OCI-LY7 (cell line): Measurements from ENCODE around the gene GJB4. TPM values are rescaled to one million over a fixed set of nuclear protein-coding genes. Genes with fewer than 3 reads are reported as not detected.

Experiments used
- BruUV-seq: library from RNA; stranded (reverse); fragments of 400-500 nt; replicated peaks from 2 replicates; lab custom pipeline; 2021; lab: Mats Ljungman, UMichigan
- CTCF ChIA-PET: fragments of 300-600 bp; sonication (Branson Sonifier 250); formaldehyde crosslinking; loops from one replicate; lab custom pipeline; 2022; ENCODE audit warnings: antibody characterized with exemption; ENCODE audit not compliant: unreplicated experiment; lab: Charles Lee
- POLR2A ChIA-PET: fragments of 300-600 bp; sonication (Branson Sonifier 250); formaldehyde crosslinking; loops from one replicate; lab custom pipeline; 2022; ENCODE audit warnings: antibody characterized with exemption; lab: Charles Lee
- DNase-seq: peaks from one replicate; pipeline ENCODE4 v3.0.0-alpha.2; 2015; ENCODE audit warnings: low spot score
- H2AFZ ChIP-seq: fragments of 200-600 bp; sonication (generic), shearing (Covaris generic); 2 replicates; pipeline ENCODE4 v1.6.1; 2014; ENCODE audit warnings: mild to moderate bottlenecking, antibody characterized with exemption, low read length, moderate library complexity
- H3K27ac ChIP-seq: fragments of 200-600 bp; sonication (generic); 2 replicates; pipeline ENCODE4 v1.5.1; 2014; ENCODE audit warnings: mixed run types, low read depth, mild to moderate bottlenecking, moderate library complexity, low read length, inconsistent platforms; ENCODE audit not compliant: poor library complexity, severe bottlenecking
- H3K36me3 ChIP-seq: fragments of 200-600 bp; sonication (generic); 2 replicates; pipeline ENCODE4 v1.6.1; 2014; ENCODE audit warnings: mild to moderate bottlenecking, antibody characterized with exemption, low read length, moderate library complexity, mixed read lengths; ENCODE audit not compliant: insufficient read depth
- H3K4me1 ChIP-seq: fragments of 200-600 bp; sonication (generic); 2 replicates; pipeline ENCODE4 v1.5.1; 2014; ENCODE audit warnings: mild to moderate bottlenecking, low read length; ENCODE audit not compliant: insufficient read depth, poor library complexity, severe bottlenecking
- H3K4me2 ChIP-seq: fragments of 200-600 bp; sonication (generic); 2 replicates; pipeline ENCODE4 v1.6.1; 2014; ENCODE audit warnings: mild to moderate bottlenecking, low read length
- H3K4me3 ChIP-seq: fragments of 200-600 bp; sonication (generic); 2 replicates; pipeline ENCODE4 v1.5.1; 2014; ENCODE audit warnings: mild to moderate bottlenecking, low read depth, low read length; ENCODE audit not compliant: poor library complexity, severe bottlenecking
- H3K79me2 ChIP-seq: fragments of 200-600 bp; sonication (generic); 2 replicates; pipeline ENCODE4 v1.6.1; 2016; ENCODE audit warnings: low read depth, mild to moderate bottlenecking, low read length, moderate library complexity, mixed read lengths; ENCODE audit not compliant: insufficient read depth
- H3K9me2 ChIP-seq: fragments of 200-600 bp; sonication (generic); 2 replicates; pipeline ENCODE4 v1.6.1; 2016; ENCODE audit warnings: mild to moderate bottlenecking, low read length, mixed read lengths; ENCODE audit not compliant: insufficient read depth
- H3K9me3 ChIP-seq: fragments of 200-600 bp; sonication (generic); 2 replicates; pipeline ENCODE4 v1.6.1; 2014; ENCODE audit warnings: mild to moderate bottlenecking, mixed run types, low read length, mixed read lengths
- H4K20me1 ChIP-seq: fragments of 200-600 bp; sonication (generic); 2 replicates; pipeline ENCODE4 v1.6.1; 2014; ENCODE audit warnings: mild to moderate bottlenecking, antibody characterized with exemption, low read length, moderate library complexity, mixed read lengths; ENCODE audit not compliant: insufficient read depth
- EZH2phosphoT487 ChIP-seq: fragments of 200-600 bp; sonication (generic); IDR thresholded peaks from 2 replicates; pipeline ENCODE4 v1.6.1; 2018; ENCODE audit warnings: low read depth, borderline replicate concordance, mild to moderate bottlenecking, mixed run types, antibody characterized with exemption, low read length, moderate library complexity, mixed read lengths
- intact Hi-C: fragments of 100-400 bp; cut with micrococcal nuclease; formaldehyde crosslinking; loops from one replicate; pipeline ENCODE4 v1.10.0; 2022; ENCODE audit not compliant: unreplicated experiment
- total RNA-seq, 2 experiments: library from RNA; depleted of rRNA in 1 of 2; stranded (reverse); fragments of >200 nt in 1 of 2; shearing (Covaris generic) in 1 of 2; gene quantifications; 2 replicates each; pipeline ENCODE4 v1.2.3, GENCODE V29; 2014 to 2022
- TF ChIP-seq, protein P1 (sequence below): fragments of 200-600 bp; sonication (generic); conservative IDR thresholded peaks from 2 replicates; pipeline ENCODE4 v1.5.1; 2014; ENCODE audit warnings: mild to moderate bottlenecking, antibody characterized with exemption, low read length, moderate library complexity, mixed read lengths

The GJB4 gene
- total RNA-seq, 2 experiments from 2014 or later = not detected

DNA sequence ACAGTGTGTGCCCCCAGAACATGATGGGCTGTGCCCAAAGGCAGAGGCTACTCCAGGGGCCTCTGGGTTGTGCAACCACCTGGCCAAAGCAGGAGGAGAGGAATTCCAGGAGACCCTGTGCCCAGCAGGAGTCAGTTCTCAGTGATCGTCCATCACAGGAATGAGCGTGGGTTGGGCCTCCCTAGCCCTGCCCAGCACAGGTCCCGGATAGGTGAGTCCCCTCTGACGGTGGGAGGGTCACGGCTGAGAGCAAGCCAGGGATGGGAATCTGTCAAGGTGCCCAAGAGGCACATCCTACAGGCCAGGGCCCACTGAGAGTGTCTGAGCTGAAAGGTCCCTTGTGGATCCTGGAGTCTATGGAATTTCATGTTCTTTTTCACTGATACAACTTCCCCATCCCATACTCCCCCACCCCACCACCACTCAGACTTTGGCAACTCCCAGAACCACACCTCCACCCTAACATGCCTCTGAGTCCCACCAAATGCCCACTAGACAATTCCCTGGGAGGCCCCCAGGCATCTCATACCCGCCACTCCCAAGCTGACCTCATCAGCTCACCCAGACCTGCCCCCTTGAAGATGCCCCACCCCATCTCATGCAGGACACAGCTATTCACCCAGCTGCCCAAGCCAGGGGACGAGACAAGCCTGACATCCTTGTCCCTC, 3.1 kb downstream of the GJB4 start:
- Histone ChIP-seq H2AFZ (no peak overlapping the region), H3K4me1 (no peaks in the 10 kb centered on the region), H3K9me3 (no peaks in the 10 kb centered on the region), H3K36me3 (no peaks in the 10 kb centered on the region), H3K27ac (no peak overlapping the region), H3K4me2 (no peak overlapping the region), H3K4me3 (no peak overlapping the region), H4K20me1 (no peaks in the 10 kb centered on the region), H3K79me2 (no peaks in the 10 kb centered on the region), H3K9me2 (no peaks in the 10 kb centered on the region)
- intact Hi-C loops = no loop called here
- TF ChIP-seq, protein P1, sequence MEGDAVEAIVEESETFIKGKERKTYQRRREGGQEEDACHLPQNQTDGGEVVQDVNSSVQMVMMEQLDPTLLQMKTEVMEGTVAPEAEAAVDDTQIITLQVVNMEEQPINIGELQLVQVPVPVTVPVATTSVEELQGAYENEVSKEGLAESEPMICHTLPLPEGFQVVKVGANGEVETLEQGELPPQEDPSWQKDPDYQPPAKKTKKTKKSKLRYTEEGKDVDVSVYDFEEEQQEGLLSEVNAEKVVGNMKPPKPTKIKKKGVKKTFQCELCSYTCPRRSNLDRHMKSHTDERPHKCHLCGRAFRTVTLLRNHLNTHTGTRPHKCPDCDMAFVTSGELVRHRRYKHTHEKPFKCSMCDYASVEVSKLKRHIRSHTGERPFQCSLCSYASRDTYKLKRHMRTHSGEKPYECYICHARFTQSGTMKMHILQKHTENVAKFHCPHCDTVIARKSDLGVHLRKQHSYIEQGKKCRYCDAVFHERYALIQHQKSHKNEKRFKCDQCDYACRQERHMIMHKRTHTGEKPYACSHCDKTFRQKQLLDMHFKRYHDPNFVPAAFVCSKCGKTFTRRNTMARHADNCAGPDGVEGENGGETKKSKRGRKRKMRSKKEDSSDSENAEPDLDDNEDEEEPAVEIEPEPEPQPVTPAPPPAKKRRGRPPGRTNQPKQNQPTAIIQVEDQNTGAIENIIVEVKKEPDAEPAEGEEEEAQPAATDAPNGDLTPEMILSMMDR = no peak
- no peak for TF ChIP-seq EZH2phosphoT487
- CTCF ChIA-PET = no interaction called here
- no TSS peak for BruUV-seq
- no peak for DNase-seq
- POLR2A ChIA-PET = no interaction called here

DNA sequence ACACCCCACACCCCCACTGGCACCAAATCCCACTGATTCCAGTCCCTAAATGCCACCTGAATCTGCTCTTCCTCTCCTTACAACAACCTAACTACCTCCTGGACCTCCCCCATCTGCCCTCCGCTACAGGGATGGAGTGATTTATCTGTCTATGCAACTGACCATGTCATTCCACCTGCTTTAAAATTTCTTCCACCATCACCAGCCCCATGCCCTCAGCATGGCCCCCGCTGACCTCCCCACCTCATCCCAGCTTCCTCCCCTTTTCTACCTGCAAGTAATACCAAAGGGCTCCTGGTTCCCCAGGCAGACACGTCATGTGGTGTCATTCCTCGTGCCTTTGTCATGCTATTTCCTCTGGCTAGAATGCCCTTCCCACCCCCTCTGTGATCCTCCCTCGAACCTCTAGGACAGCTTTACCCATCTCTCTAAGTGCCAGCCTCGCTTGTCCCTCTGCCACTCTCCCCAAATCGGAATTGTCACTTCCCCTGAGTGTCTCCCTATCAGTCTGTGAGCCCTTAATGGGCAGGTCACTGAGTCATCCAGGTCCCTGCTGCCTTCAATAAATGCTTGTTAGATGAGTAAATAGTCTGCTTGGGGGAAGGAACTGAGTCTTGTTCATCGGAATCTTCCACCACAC, 3.7 kb downstream of the GJB4 start:
- Histone ChIP-seq H3K9me3 (no peaks in the 10 kb centered on the region), H4K20me1 (no peaks in the 10 kb centered on the region), H3K4me1 (no peaks in the 10 kb centered on the region), H2AFZ (no peak overlapping the region), H3K79me2 (no peaks in the 10 kb centered on the region), H3K36me3 (no peaks in the 10 kb centered on the region), H3K27ac (no peak overlapping the region), H3K4me3 (no peak overlapping the region), H3K9me2 (no peaks in the 10 kb centered on the region), H3K4me2 (no peak overlapping the region)
- DNase-seq = no peak
- no peak for TF ChIP-seq EZH2phosphoT487
- TF ChIP-seq, protein P1 = no peak
- POLR2A ChIA-PET = no interaction called here
- CTCF ChIA-PET = no interaction called here
- intact Hi-C loops = no loop called here
- no TSS peak for BruUV-seq

DNA sequence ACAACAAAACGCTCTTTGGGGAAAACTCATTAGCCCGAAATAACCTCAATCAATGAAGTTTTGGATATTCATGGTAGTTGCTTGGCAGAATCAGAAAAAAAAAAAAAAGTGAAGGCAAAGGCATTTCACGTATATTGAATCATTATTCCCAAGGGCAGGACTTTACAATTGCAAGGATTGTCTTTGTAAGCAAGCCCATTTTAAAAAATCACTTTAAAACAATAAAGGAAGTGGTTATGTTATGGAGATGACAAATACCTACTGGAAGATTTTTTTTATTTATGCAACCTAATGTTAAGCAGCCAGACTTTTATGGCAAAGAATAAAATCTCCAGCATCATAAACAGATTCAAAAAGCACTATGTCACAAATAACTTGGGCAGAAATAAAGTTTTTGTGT, 9.3 kb downstream of the GJB4 start:
- intact Hi-C loops = no loop called here

More for the DNA sequence above, 9.3 kb downstream of the GJB4 start:
- TF ChIP-seq, protein P1 = no peak
- TF ChIP-seq EZH2phosphoT487 = no peak
- Histone ChIP-seq H2AFZ (no peak overlapping the region), H3K4me3 (no peak overlapping the region), H3K36me3 (no peaks in the 10 kb centered on the region), H3K9me3 (no peaks in the 10 kb centered on the region), H3K4me1 (no peaks in the 10 kb centered on the region), H4K20me1 (no peaks in the 10 kb centered on the region), H3K4me2 (no peak overlapping the region), H3K9me2 (no peaks in the 10 kb centered on the region), H3K27ac (no peak overlapping the region), H3K79me2 (no peaks in the 10 kb centered on the region)
- POLR2A ChIA-PET = no interaction called here
- BruUV-seq = no TSS peak
- CTCF ChIA-PET = no interaction called here
- DNase-seq = no peak
